HL-60/S4 (cell line): ENCODE measurements around the gene WBP1.
"Not testable (repeated sequence)": the region's sequence is repeated elsewhere in the genome, so short reads cannot be mapped to it uniquely, and the experiment has no call there.

Source experiments
- in situ Hi-C: fragments of 300-500 bp; cut with MboI; formaldehyde crosslinking; loops from 2 replicates; pipeline ENCODE4 v1.14.3; 2022; ENCODE audit warnings: low sequenced_read_pairs

WBP1 gene

GRCh38 chr2:74458132-74458937, at the start of gene WBP1:
Gene WBP1, plus strand, starts transcription at chr2:74458438. Its CDS starts 165 bp downstream, at chr2:74458603.
- in situ Hi-C loops, result loop anchor here (10.0 kb wide), 1 partner anchor 126 kb away; no protein-coding TSS in a partner anchor

- in situ Hi-C loops, result no loop called here
Measured at GRCh38 chr2:74413001-74413698, 45.1 kb upstream of the WBP1 start.

- in situ Hi-C loops, result no loop called here
Measured at GRCh38 chr2:74414441-74414840, 43.8 kb upstream of the WBP1 start.

GRCh38 chr2:74414881-74415761, 43.1 kb upstream of the WBP1 start:
- in situ Hi-C loops, result no loop called here

- in situ Hi-C loops, result no loop called here
Measured at GRCh38 chr2:74415762-74416395, 42.4 kb upstream of the WBP1 start.

GRCh38 chr2:74416778-74417177, 41.5 kb upstream of the WBP1 start:
- in situ Hi-C loops, result no loop called here

- in situ Hi-C loops, result no loop called here
Measured at GRCh38 chr2:74417197-74417596, 41.0 kb upstream of the WBP1 start.

- in situ Hi-C loops, result no loop called here
Measured at GRCh38 chr2:74417763-74418162, 40.5 kb upstream of the WBP1 start.

- in situ Hi-C loops, result no loop called here
Measured at GRCh38 chr2:74418312-74418711, 39.9 kb upstream of the WBP1 start.

- in situ Hi-C loops, result no loop called here
Measured at GRCh38 chr2:74419345-74419744, 38.9 kb upstream of the WBP1 start.

- in situ Hi-C loops, result no loop called here
Measured at GRCh38 chr2:74420006-74420405, 38.2 kb upstream of the WBP1 start.

GRCh38 chr2:74420443-74421103, 37.7 kb upstream of the WBP1 start:
- in situ Hi-C loops, result not testable (repeated sequence)

- in situ Hi-C loops, result no loop called here
Measured at GRCh38 chr2:74421221-74421870, 36.9 kb upstream of the WBP1 start, which contains the start of the genes C2orf81 and WDR54. Gene C2orf81, minus strand, starts transcription at chr2:74421619. Its CDS starts 59 bp downstream, at chr2:74421560. Gene WDR54, plus strand, starts transcription at chr2:74421730. Its CDS starts 424 bp downstream, at chr2:74422154.

GRCh38 chr2:74423231-74424095, 34.8 kb upstream of the WBP1 start:
- in situ Hi-C loops, result no loop called here

- in situ Hi-C loops, result no loop called here
Measured at GRCh38 chr2:74424139-74424992, 33.9 kb upstream of the WBP1 start.

GRCh38 chr2:74424995-74425406, 33.2 kb upstream of the WBP1 start:
- in situ Hi-C loops, result no loop called here

GRCh38 chr2:74425523-74425922, 32.7 kb upstream of the WBP1 start:
- in situ Hi-C loops, result no loop called here
